Bone marrow (tissue), 2 donors: ENCODE data around the gene UBE2O.
"Not testable (repeated sequence)": the region's sequence is repeated elsewhere in the genome, so short reads cannot be mapped to it uniquely, and the experiment has no call there.

Experiments used
- DNase-seq, 2 donors: peaks; one replicate each; lab custom pipeline; 2025; lab: John Stamatoyannopoulos, UW

Gene UBE2O

GRCh38 chr17:76370261-76370993 is 82.5 kb downstream of the UBE2O start:
- no peak for DNase-seq

- no peak for DNase-seq
Measured at GRCh38 chr17:76369804-76370203, 83.1 kb downstream of the UBE2O start.

- DNase-seq: no peak
Measured at GRCh38 chr17:76369379-76369778, 83.6 kb downstream of the UBE2O start.

- DNase-seq: no peak
Measured at GRCh38 chr17:76368545-76368944, 84.4 kb downstream of the UBE2O start.

GRCh38 chr17:76367642-76368041 is 85.3 kb downstream of the UBE2O start:
- no peak for DNase-seq

GRCh38 chr17:76366247-76366646 is 86.7 kb downstream of the UBE2O start:
- DNase-seq: no peak

GRCh38 chr17:76365256-76365903 is 87.6 kb downstream of the UBE2O start:
- DNase-seq: no peak

- DNase-seq: no peak
Measured at GRCh38 chr17:76363107-76363842, 89.7 kb downstream of the UBE2O start.

- DNase-seq: no peak
Measured at GRCh38 chr17:76360461-76360860, 92.5 kb downstream of the UBE2O start.

GRCh38 chr17:76359776-76360175 is 93.2 kb downstream of the UBE2O start:
- not testable (repeated sequence) for DNase-seq

GRCh38 chr17:76359375-76359774 is 93.6 kb downstream of the UBE2O start:
- DNase-seq: no peak

- no peak for DNase-seq
Measured at GRCh38 chr17:76357597-76358158, 95.3 kb downstream of the UBE2O start.

- no peak for DNase-seq
Measured at GRCh38 chr17:76356803-76357456, 96.0 kb downstream of the UBE2O start.

- DNase-seq: peak in 1 of 2 donors; percentile 8
Measured at GRCh38 chr17:76354747-76355310, 98.1 kb downstream of the UBE2O start.

GRCh38 chr17:76354317-76354729 is 98.6 kb downstream of the UBE2O start:
- no peak for DNase-seq

GRCh38 chr17:76353599-76354316 is 99.2 kb downstream of the UBE2O start, which contains the start of gene PRPSAP1:
Gene PRPSAP1, minus strand, starts transcription at chr17:76353916. Its CDS starts 213 bp downstream, at chr17:76353703.
- peak; percentile 86 to 99 for DNase-seq

GRCh38 chr17:76353004-76353598 is 99.9 kb downstream of the UBE2O start:
- DNase-seq: no peak

GRCh38 chr17:76351526-76352071 is 101.4 kb downstream of the UBE2O start:
- no peak for DNase-seq

- DNase-seq: no peak
Measured at GRCh38 chr17:76350463-76350862, 102.5 kb downstream of the UBE2O start.

- DNase-seq: not testable (repeated sequence)
Measured at GRCh38 chr17:76346936-76347335, 106.0 kb downstream of the UBE2O start.
